Measurements from ENCODE around the gene RAP1GDS1. TPM values are rescaled to one million over a fixed set of nuclear protein-coding genes. Genes with fewer than 3 reads are reported as not detected.
"Not testable (repeated sequence)": the region's sequence is repeated elsewhere in the genome, so short reads cannot be mapped to it uniquely, and the experiment has no call there.

Gene RAP1GDS1
- total RNA-seq, 4 donors from 2014 or later = 40.5 to 61.4 (median 54.1) TPM

DNA sequence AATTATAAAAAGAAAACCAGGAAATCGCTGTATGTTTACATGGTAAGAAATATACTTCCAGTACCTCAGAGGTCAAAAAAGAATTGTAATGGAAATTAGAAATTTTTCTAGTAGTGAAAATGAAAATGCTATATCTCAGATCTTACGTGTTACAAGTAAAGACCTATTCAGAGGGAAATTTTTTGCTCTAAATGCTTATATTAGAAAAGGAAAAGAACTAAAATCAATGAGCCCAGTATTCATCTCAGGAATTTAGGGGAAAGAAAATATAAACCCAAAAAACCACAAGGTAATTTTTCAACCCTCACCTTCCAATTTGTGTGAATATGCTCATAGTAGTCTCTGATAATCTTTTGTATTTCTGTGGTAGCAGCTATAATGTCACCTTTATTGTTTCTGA, 145.6 kb downstream of the RAP1GDS1 start:
- peaks cover 0 to 46% (median 0%) of the 10 kb centered on the region in 3 donors for H3K36me3 ChIP-seq
- whole genome bisulfite sequencing, 2 donors = 94 to 100% methylated on average over 2 of the region's 2 CpGs
- no peak overlapping the region for H3K4me3 ChIP-seq
- H3K27me3 ChIP-seq = no peaks in the 10 kb centered on the region
- DNase-seq (ENCODE audit: low spot score in 2 of 2) = no peak
- no peak overlapping the region for H3K27ac ChIP-seq
- TF ChIP-seq POLR2A (IDR thresholded peaks at IDR 0.05) (no peak), EP300 (IDR thresholded peaks at IDR 0.05) (no peak)
- TF ChIP-seq, protein P1, sequence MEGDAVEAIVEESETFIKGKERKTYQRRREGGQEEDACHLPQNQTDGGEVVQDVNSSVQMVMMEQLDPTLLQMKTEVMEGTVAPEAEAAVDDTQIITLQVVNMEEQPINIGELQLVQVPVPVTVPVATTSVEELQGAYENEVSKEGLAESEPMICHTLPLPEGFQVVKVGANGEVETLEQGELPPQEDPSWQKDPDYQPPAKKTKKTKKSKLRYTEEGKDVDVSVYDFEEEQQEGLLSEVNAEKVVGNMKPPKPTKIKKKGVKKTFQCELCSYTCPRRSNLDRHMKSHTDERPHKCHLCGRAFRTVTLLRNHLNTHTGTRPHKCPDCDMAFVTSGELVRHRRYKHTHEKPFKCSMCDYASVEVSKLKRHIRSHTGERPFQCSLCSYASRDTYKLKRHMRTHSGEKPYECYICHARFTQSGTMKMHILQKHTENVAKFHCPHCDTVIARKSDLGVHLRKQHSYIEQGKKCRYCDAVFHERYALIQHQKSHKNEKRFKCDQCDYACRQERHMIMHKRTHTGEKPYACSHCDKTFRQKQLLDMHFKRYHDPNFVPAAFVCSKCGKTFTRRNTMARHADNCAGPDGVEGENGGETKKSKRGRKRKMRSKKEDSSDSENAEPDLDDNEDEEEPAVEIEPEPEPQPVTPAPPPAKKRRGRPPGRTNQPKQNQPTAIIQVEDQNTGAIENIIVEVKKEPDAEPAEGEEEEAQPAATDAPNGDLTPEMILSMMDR (IDR thresholded peaks at IDR 0.05) = no peak
- no peaks in the 10 kb centered on the region for H3K4me1 ChIP-seq
- no peaks in the 10 kb centered on the region for H3K9me3 ChIP-seq

DNA sequence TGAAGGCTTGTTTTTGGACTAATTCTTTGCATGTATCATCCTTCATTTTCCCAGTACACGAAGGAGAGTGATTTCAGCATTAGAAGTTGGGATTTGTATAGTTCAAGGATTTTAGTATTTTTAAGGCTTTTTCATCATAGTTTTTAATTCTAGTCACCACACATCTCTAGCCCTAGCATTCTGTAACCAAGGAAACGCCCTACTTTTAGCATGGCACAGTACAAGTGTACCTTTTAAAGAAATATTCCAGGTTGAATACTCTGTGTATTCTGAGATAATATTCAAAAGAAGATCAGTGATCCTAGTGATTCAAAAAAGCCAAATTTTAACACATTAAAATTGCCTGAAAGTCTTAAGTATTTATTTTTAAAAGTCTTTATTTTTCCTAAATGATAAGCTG, 150.5 kb downstream of the RAP1GDS1 start:
- Histone ChIP-seq H3K27ac (no peak overlapping the region), H3K9me3 (peaks cover 0 to 14% (median 0%) of the 10 kb centered on the region in 4 donors), H3K27me3 (no peaks in the 10 kb centered on the region), H3K4me3 (no peak overlapping the region), H3K4me1 (no peaks in the 10 kb centered on the region), H3K36me3 (peaks cover 0 to 66% (median 2%) of the 10 kb centered on the region in 3 donors)
- WGBS, 2 donors = 94 to 96% methylated on average over 2 of the region's 2 CpGs
- DNase-seq (ENCODE audit: low spot score in 2 of 2) = no peak
- TF ChIP-seq EP300 (IDR thresholded peaks at IDR 0.05) (no peak), POLR2A (IDR thresholded peaks at IDR 0.05) (no peak)
- TF ChIP-seq, protein P1 (IDR thresholded peaks at IDR 0.05) = no peak

DNA sequence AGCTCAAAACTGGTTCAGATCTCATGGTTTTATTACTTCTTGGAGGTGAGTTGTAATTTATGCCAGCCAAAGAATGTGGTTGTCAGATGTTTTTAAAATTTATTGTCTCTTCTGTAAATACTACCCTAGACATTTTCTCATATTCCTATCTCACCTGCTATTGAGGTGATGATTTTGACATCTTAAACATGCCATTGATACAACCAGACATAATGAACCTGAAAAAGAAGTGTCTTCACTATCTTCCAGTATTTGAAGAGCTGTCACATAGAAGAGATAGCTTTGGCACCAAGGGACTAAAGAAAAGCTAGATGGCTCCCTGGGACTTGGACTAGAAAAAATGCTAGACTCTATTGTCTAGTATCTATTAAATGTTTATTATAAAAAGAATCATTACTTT, 155.7 kb downstream of the RAP1GDS1 start:
- Histone ChIP-seq H3K4me1 (no peaks in the 10 kb centered on the region), H3K36me3 (peaks cover 0 to 74% (median 2%) of the 10 kb centered on the region in 3 donors), H3K4me3 (no peak overlapping the region), H3K9me3 (peaks cover 0 to 14% (median 0%) of the 10 kb centered on the region in 4 donors), H3K27ac (no peak overlapping the region), H3K27me3 (no peaks in the 10 kb centered on the region)
- DNase-seq (ENCODE audit: low spot score in 2 of 2) = no peak
- TF ChIP-seq EP300 (IDR thresholded peaks at IDR 0.05) (no peak), POLR2A (IDR thresholded peaks at IDR 0.05) (no peak)
- TF ChIP-seq, protein P1 (IDR thresholded peaks at IDR 0.05) = no peak

DNA sequence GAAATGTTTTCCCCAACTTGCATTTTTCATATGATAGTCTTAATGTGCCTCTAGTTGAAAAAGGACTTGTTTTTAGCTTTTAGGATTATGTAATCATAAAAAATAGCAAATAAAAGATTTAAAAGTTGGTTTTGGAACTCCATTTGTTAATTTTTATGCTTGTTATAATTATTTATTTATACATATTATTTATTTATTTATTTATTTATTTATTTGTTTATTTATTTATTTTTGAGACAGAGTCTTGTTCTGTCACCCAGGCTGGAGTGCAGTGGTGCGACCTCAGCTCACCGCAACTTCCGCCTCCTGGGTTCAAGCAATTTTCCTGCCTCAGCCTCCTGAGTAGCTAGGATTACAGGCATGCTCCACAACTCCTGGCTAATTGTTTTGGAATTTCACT, 159.0 kb downstream of the RAP1GDS1 start:
- H3K27ac ChIP-seq; DNase-seq (ENCODE audit: low spot score in 2 of 2); H3K4me1 ChIP-seq; H3K9me3 ChIP-seq; H3K4me3 ChIP-seq; H3K27me3 ChIP-seq: not testable (repeated sequence)
- H3K36me3 ChIP-seq = peaks cover 2 to 89% (median 5%) of the 10 kb centered on the region in 3 donors
- 94 to 100% methylated on average over 3 of the region's 3 CpGs for WGBS, 2 donors

DNA sequence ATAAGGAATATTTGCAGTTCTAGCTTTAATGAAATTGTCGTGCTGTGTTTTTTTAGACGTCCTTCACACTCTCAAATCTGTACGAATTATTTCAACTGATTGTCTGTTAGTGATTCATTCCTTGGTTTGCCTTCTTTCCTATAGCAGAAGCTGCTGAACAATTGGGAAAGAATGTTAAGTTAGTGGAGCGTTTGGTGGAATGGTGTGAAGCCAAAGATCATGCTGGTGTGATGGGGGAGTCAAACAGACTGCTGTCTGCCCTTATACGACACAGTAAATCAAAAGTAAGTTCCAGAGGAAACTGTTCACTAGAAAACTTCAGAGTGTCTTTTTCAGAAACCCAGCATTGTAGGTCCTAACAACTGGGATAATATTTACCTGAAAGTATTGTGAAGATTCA, 159.9 kb downstream of the RAP1GDS1 start:
- WGBS, 2 donors = 87 to 91% methylated on average over 5 of the region's 5 CpGs
- Histone ChIP-seq H3K9me3 (no peaks in the 10 kb centered on the region), H3K4me3 (no peak overlapping the region), H3K27me3 (no peaks in the 10 kb centered on the region), H3K36me3 (peaks cover 0 to 86% (median 5%) of the 10 kb centered on the region in 3 donors), H3K27ac (no peak overlapping the region), H3K4me1 (no peaks in the 10 kb centered on the region)
- TF ChIP-seq, protein P1 (IDR thresholded peaks at IDR 0.05) = no peak
- TF ChIP-seq POLR2A (IDR thresholded peaks at IDR 0.05) = no peak
- no peak for TF ChIP-seq EP300 (IDR thresholded peaks at IDR 0.05)
- DNase-seq (ENCODE audit: low spot score in 2 of 2) = no peak

DNA sequence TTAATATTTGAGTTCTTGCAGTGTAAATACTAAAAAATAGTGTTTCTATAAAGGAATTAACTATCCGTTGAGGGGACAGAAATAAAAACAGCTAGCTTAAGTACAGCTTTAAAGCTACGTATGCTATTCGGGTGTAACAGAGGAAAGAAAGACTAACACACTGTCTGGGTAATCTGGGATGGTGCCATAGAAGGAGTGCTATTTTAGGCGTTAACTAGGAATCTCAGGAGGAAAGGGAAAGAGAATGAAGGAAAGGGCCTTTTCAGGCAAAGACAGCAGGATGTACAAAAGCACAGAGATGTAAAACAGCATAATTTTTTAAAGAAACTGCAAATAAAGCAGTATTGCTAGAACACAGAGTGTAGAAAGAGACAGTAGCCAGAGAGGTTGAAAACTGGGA, 161.8 kb downstream of the RAP1GDS1 start:
- H3K9me3 ChIP-seq = no peaks in the 10 kb centered on the region
- no peak for DNase-seq (ENCODE audit: low spot score in 2 of 2)
- H3K27ac ChIP-seq = no peak overlapping the region
- WGBS, 2 donors = 71 to 79% methylated on average over 4 of the region's 4 CpGs
- no peaks in the 10 kb centered on the region for H3K4me1 ChIP-seq
- no peak overlapping the region for H3K4me3 ChIP-seq
- TF ChIP-seq EP300 (IDR thresholded peaks at IDR 0.05) = no peak
- TF ChIP-seq, protein P1 (IDR thresholded peaks at IDR 0.05) = no peak
- no peak for TF ChIP-seq POLR2A (IDR thresholded peaks at IDR 0.05)
- no peaks in the 10 kb centered on the region for H3K27me3 ChIP-seq
- peaks cover 0 to 74% (median 5%) of the 10 kb centered on the region in 3 donors for H3K36me3 ChIP-seq
